ENCODE results near the gene SLC25A15. TPM values are rescaled to one million over a fixed set of nuclear protein-coding genes. Genes with fewer than 3 reads are reported as not detected.
"Not testable (repeated sequence)": the region's sequence is repeated elsewhere in the genome, so short reads cannot be mapped to it uniquely, and the experiment has no call there.

The SLC25A15 gene
- total RNA-seq, 1 donor from 2014 or later, result 5.9 TPM

DNA sequence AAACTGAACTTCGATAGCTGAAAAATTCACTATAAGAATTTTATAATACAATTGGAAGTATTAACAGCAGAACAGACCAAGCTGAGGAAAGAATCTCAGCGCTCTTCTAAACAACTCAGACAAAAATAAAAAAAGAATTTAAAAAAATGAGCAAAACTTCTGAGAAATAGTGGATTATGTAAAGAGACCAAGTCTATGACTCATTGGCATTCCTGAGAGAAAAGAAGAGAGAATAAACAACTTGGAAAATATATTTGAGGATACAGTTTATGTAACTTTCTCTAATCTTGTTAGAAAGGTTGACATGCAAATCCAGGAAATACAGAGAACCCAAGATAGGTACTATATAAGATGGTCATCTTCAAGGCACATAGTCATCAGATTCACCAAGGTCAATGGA is 25.4 kb downstream of the SLC25A15 start:
- no peak for ATAC-seq

DNA sequence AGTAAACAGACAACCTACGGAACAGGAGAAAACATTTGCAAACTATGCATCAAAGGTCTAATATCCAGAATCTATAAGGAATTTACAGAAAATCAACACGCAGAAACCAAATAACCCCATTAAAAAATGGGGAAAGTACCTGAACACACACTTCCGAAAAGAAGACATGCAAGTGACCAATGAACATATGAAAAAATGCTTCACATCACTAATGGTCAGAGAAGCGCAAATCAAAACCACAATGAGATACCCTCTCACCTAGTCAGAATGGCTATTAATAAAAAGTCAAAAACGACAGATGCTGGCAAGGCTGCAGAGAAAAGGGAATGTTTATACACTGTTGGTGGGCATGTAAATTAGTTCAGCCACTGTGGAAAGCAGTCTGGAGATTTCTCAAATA is 29.5 kb downstream of the SLC25A15 start:
- no peak for ATAC-seq

DNA sequence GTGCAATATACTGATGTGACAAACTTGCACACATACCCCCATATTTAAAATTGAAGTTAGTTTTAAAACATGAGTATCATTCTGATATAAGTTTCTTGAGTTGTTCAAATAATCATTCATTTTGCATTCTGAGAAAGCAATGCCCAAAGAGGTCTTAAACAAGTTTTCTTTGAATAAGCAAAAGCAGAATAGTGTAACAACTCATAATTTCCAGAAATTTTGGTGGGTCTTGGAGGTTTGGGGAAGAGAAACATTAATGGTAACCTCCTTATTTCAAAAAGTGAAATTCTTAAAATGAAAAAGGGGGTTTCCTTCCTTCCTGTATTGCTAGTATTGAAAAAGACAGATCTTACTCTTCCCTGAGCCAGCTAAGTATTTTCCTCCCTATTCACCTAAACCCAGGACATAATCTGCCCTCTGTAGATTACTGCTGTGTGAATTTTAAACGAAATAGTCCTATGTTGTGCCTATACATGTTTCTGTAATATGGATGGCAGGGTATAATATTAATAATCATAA is 30.4 kb downstream of the SLC25A15 start:
- no peak for ATAC-seq

DNA sequence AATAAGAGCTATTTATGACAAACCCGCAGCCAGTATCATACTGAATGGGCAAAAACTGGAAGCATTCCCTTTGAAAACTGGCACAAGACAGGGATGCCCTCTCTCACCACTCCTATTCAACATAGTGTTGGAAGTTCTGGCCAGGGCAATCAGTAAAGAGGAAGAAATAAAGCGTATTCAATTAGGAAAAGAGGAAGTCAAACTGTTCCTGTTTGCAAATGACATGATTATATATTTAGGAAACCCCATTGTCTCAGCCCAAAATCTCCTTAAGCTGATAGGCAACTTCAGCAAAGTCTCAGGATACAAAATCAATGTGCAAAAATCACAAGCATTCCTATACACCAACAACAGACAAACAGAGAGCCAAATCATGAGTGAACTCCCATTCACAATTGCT is 50.3 kb downstream of the SLC25A15 start:
- ATAC-seq, result not testable (repeated sequence)

DNA sequence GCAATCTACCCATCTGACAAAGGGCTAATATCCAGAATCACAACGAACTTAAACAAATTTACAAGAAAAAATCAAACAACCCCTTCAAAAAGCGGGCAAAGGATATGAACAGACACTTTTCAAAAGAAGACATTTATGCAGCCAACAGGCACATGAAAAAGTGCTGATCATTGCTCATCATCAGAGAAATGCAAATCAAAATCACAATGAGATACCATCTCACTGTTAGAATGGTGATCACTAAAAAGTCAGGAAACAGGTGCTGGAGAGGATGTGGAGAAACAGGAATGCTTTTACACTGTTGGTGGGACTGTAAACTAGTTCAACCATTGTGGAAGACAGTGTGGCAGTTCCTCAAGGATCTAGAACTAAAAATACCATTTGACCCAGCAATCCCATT is 51.5 kb downstream of the SLC25A15 start:
- ATAC-seq, result not testable (repeated sequence)

Other genes starting within 250 kb of the SLC25A15 start
- 8.0 TPM for gene FOXO1, start 123.0 kb upstream of the SLC25A15 start, total RNA-seq
- 16.7 TPM for gene MRPS31, start 18.4 kb upstream of the SLC25A15 start, total RNA-seq
- 68.9 TPM for gene ELF1, start 229.7 kb downstream of the SLC25A15 start, total RNA-seq